Chondrocyte (in vitro differentiated cells): ENCODE measurements around the gene CEP131. TPM values are rescaled to one million over a fixed set of nuclear protein-coding genes. Genes with fewer than 3 reads are reported as not detected.
"Not testable (repeated sequence)": the region's sequence is repeated elsewhere in the genome, so short reads cannot be mapped to it uniquely, and the experiment has no call there.

Experiments used
- DNase-seq: peaks from one replicate; pipeline ENCODE4 v3.0.0; 2021; ENCODE audit warnings: mixed read lengths, low spot score
- H3K27ac Mint-ChIP-seq: one replicate; pipeline ENCODE4 v1.8.0; 2021; ENCODE audit warnings: mild to moderate bottlenecking, moderate library complexity, mixed read lengths; ENCODE audit not compliant: unreplicated experiment
- H3K27me3 Mint-ChIP-seq: 2 replicates; pipeline ENCODE4 v1.8.0; 2021; ENCODE audit warnings: low read depth, mixed read lengths
- H3K36me3 Mint-ChIP-seq: 2 replicates; pipeline ENCODE4 v1.8.0; 2021; ENCODE audit warnings: low read depth, mixed read lengths
- H3K4me1 Mint-ChIP-seq: 2 replicates; pipeline ENCODE4 v1.8.0; 2021; ENCODE audit warnings: low read depth, mild to moderate bottlenecking, mixed read lengths
- H3K4me3 Mint-ChIP-seq: one replicate; pipeline ENCODE4 v1.8.0; 2021; ENCODE audit warnings: mild to moderate bottlenecking, moderate library complexity, mixed read lengths; ENCODE audit not compliant: unreplicated experiment
- H3K9me3 Mint-ChIP-seq: 2 replicates; pipeline ENCODE4 v1.8.0; 2021; ENCODE audit warnings: low read depth, mixed read lengths
- total RNA-seq: library from RNA; stranded (reverse); gene quantifications from 3 replicates; pipeline ENCODE4 v1.2.1, GENCODE V29; 2021
- TF ChIP-seq, protein P1 (sequence below): fragments of 200-600 bp; sonication (generic); IDR thresholded peaks from 2 replicates; pipeline ENCODE4 v1.5.0; 2021; ENCODE audit warnings: antibody characterized with exemption, mild to moderate bottlenecking, moderate library complexity

CEP131 gene
- total RNA-seq, 1 donor from 2014 or later = 8.2 TPM

DNA sequence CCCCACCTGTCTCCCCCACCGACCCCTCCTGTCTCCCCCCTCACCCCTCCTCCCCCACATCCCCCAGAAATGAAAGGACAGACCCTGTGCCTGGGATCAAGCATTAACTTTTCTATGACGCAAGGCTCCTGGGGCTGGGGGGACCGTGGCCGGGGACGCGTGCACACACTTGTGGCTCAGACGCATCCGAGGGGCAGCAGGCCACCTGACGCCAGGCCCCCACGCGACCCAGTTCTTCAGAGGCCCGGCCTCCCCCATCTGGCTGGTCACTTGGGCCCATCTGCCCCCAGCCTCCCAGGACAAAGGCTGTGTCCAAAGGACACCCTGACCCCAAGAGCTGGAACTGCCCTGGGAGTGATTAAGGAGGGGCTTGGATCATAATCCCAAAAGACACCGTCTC, 71.5 kb downstream of the CEP131 start:
- peaks cover 2% of the 10 kb centered on the region for H3K4me1 Mint-ChIP-seq
- TF ChIP-seq, protein P1, sequence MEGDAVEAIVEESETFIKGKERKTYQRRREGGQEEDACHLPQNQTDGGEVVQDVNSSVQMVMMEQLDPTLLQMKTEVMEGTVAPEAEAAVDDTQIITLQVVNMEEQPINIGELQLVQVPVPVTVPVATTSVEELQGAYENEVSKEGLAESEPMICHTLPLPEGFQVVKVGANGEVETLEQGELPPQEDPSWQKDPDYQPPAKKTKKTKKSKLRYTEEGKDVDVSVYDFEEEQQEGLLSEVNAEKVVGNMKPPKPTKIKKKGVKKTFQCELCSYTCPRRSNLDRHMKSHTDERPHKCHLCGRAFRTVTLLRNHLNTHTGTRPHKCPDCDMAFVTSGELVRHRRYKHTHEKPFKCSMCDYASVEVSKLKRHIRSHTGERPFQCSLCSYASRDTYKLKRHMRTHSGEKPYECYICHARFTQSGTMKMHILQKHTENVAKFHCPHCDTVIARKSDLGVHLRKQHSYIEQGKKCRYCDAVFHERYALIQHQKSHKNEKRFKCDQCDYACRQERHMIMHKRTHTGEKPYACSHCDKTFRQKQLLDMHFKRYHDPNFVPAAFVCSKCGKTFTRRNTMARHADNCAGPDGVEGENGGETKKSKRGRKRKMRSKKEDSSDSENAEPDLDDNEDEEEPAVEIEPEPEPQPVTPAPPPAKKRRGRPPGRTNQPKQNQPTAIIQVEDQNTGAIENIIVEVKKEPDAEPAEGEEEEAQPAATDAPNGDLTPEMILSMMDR = no peak
- H3K36me3 Mint-ChIP-seq = no peaks in the 10 kb centered on the region
- H3K27me3 Mint-ChIP-seq = peaks cover 7% of the 10 kb centered on the region
- H3K4me3 Mint-ChIP-seq = no peak overlapping the region
- no peaks in the 10 kb centered on the region for H3K9me3 Mint-ChIP-seq
- no peak for DNase-seq
- H3K27ac Mint-ChIP-seq = no peak overlapping the region

DNA sequence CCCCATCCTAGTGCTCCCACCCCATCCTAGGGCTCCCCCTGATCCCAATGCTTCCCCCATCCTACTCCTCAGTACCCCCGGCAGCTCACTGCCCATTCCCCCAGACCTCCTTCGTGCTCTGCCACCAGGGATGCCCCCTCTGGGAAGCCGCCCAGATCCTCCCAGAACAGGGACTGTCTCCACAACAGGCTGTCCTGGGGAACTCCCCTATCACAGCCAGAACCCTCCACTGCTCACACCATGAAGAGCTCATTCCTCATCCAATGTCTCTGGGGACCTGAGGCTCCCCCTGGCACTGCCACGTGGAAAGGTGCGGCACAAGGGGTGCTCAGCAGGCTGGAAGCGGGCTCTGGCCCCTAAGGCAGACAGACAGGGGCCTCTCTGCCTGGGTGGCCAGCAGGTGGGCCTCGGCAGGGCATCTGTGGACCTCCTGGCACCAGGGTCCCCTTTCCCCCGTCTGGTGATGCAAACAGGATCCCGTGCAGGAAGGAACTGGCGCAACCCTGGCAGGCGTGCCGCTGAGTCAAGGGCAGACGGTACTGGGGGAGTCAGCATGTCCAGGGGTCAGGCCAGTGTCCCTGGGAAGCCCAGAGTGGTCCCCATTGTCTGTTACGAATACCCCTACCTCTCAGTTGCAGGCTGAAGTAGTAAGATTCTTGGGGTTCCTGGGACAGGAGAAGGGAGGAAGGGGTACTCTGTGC, 72.2 kb downstream of the CEP131 start:
- Mint-ChIP-seq H3K27ac (no peak overlapping the region), H3K27me3 (peaks cover 7% of the 10 kb centered on the region), H3K36me3 (no peaks in the 10 kb centered on the region), H3K4me3 (no peak overlapping the region), H3K9me3 (no peaks in the 10 kb centered on the region), H3K4me1 (peaks cover 2% of the 10 kb centered on the region)
- TF ChIP-seq, protein P1 = no peak
- no peak for DNase-seq

DNA sequence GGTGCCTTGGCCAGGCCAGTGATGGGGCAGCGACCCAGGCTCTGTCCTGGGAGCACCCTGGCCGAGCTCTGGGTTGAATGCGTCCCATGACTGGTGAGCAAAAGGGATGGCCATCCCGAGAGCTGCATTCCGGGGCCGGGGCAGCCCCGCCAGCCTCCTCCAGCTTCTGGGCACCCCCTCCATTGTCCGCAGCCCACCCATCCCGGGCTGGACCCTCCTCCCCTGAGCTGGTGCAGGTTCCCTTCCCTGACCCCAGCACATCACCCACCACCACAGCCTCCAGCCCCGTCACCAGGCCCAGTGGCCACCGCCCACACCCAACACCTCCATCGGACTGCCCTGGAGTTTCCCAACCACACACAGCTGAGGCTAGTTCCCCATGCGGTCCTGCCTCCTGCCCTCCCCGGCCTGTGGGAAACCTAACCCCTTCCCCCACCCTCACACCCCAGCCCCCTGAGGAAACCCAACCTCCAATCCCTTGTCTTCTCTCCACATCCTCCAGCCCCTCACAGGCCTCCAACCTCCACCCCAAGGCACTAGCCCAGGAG, 73.7 kb downstream of the CEP131 start:
- H3K4me1 Mint-ChIP-seq = peaks cover 2% of the 10 kb centered on the region
- TF ChIP-seq, protein P1 = no peak
- peaks cover 7% of the 10 kb centered on the region for H3K27me3 Mint-ChIP-seq
- H3K4me3 Mint-ChIP-seq = no peak overlapping the region
- no peaks in the 10 kb centered on the region for H3K9me3 Mint-ChIP-seq
- H3K36me3 Mint-ChIP-seq = no peaks in the 10 kb centered on the region
- no peak for DNase-seq
- no peak overlapping the region for H3K27ac Mint-ChIP-seq

DNA sequence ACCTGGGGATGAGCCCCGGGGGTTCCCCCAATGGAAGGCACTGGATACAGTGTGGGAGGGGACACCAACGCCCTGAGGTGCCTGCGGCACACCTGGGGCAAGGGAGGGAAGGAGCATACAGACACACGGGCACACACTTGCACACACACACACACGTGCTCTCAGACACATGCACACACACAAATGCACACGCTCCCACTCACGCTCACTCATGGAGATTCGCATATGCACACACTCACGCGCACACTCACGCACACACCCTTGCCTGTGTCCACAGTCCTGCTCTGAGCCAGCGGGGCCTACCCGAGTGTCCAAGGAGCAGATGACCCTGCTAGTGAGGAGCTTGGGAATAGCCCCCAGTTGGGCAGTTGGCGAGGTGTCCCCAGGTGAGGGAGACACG, 74.2 kb downstream of the CEP131 start:
- TF ChIP-seq, protein P1 = no peak
- H3K4me1 Mint-ChIP-seq = peaks cover 2% of the 10 kb centered on the region
- H3K9me3 Mint-ChIP-seq = no peaks in the 10 kb centered on the region
- H3K36me3 Mint-ChIP-seq = no peaks in the 10 kb centered on the region
- no peak overlapping the region for H3K4me3 Mint-ChIP-seq
- H3K27me3 Mint-ChIP-seq = peaks cover 7% of the 10 kb centered on the region
- DNase-seq = no peak
- H3K27ac Mint-ChIP-seq = no peak overlapping the region

DNA sequence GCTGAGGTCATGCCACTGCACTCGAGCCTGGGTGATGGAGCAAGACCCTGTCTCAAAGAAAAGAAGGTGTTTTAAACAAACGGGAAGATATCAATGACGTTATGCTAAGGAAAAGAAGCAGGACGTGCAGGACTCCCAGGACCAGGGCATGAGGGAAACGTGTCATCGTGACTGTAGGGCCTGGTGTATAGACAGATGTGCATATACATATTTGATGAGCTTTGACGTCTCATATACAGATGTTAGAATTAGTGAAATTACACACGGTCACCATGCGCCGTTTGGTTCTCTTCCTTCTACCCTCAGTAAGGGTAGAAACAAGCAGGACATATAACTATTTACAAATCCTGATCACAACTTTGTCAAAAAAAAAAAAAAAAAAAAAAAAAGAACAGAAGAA, 75.1 kb downstream of the CEP131 start:
- no peaks in the 10 kb centered on the region for H3K9me3 Mint-ChIP-seq
- no peak for DNase-seq
- TF ChIP-seq, protein P1 = no peak

DNA sequence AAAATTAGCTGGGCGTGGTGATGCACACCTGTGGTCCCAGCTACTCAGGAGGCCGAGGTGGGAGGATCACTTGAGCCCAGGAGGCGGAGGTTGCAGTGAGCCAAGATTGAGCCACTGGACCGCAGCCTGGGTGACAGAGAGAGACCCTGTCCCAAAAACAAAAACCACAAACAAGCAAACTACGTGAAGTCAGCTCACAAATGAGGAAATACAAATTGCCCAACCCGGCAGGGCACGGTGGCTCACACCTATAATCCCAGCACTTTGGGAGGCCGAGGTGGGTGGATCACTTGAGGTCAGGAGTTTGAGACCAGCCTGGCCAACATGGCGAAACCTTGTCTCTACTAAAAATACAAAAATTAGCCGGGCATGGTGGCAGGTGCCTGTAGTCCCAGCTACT, 76.6 kb downstream of the CEP131 start:
- H3K36me3 Mint-ChIP-seq, DNase-seq, H3K27me3 Mint-ChIP-seq, H3K27ac Mint-ChIP-seq, H3K4me1 Mint-ChIP-seq, H3K4me3 Mint-ChIP-seq, H3K9me3 Mint-ChIP-seq: not testable (repeated sequence)

More for the DNA sequence above, 75.1 kb downstream of the CEP131 start:
- no peaks in the 10 kb centered on the region for H3K36me3 Mint-ChIP-seq
- no peak overlapping the region for H3K27ac Mint-ChIP-seq
- H3K4me3 Mint-ChIP-seq = no peak overlapping the region
- H3K27me3 Mint-ChIP-seq = peaks cover 5% of the 10 kb centered on the region
- no peaks in the 10 kb centered on the region for H3K4me1 Mint-ChIP-seq
